Ramos (cell line): ENCODE data around the gene IL1RL2.

ENCODE experiments used
- in situ Hi-C: fragments of 300-500 bp; cut with MboI; formaldehyde crosslinking; loops from one replicate; pipeline ENCODE4 v1.14.3; 2022; ENCODE audit warnings: low sequenced_read_pairs; ENCODE audit not compliant: unreplicated experiment

Gene IL1RL2

DNA sequence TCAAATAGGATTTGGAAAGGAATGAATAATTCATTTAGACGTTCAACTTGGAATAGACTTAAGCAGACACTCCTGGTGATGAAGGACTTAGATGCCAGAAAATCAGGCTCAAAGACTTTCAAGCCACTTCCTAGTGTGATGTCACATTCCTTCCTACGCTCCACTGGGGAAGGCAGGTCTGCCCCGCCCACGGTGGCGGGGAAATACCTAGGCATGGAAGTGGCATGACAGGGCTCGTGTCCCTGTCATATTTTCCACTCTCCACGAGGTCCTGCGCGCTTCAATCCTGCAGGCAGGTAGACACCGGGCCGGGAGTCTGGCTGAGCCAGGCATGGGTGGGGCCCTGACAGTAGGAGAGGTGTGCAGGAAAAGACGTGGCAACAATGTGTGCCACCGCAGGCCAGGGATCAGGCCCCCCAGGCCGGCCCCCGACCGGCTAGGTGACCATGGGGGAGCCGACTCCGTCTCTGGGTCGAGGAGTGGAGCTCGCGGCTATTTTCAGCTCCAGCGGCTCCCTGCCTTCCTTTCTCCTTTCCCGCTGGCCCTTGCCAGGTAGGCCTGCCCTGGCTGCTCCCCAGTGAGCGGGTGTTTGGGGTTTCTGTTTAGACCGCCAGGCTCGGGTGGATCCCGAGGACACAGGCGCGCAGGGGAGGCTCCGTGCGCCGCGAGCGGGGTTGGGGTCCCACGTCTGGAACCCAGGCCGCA, at the start of gene IL1RL2:
IL1RL2 (plus strand) TSS at position 233 of the 705 bp plus-strand sequence. CDS start 845 bp downstream, outside the sequence.
- in situ Hi-C loops, result no loop called here

DNA sequence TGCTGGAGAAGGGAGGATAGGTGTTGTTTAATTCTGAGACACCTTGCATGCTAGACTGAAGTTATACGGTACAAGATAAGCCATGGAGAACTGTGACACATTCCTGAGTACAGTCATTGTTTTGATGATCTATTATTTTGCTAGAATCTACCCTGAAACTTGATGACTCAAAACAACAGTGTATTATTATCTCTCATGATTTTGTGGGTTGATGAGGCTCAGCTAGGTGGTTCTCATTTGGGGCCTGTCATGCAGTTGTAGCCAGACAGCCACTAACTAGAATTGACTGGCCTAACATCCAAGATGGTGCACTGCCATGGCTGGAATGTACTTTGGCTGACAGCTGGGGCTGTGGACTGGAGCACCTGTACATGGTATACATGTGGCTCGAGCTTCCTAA, 49.7 kb upstream of the IL1RL2 start:
- in situ Hi-C loops, result no loop called here

DNA sequence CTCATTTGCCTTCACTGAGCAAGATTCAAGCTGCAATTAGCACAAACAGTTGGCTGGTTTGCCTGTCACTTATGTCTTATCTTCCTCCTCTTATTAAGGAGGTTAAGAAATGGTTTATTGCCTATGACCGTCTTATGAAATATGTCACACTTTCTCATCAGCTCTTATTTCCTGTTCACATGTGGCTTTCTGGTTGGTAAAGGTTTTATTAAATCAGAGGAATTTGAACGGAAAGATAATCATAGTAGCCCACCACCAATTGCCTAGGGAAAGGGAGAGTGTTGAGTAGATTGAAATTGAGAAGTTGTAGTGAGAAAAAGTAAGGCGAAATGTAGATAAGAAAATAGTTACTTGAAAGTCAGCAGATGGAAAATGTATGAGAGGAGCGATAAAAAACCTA, 48.5 kb upstream of the IL1RL2 start:
- in situ Hi-C loops, result no loop called here

DNA sequence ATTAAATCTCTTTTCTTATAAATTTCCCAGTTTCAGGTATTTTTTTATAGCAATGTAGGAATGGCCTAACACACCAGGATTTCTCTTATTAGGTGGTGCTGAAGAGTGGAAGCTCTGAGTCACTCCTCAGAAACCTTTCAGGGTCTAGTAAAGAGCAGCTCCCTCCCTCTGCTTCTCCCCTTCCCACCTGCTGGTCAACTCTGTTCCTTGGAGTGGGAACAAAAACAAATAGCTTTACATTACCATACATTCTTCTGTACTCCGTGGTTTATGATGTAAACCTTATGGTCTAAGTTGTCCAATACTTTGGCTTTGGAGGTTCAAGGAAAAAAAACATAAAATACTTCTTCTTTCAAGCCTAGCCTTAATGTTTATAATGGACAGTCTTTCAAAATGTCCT, 47.0 kb upstream of the IL1RL2 start:
- in situ Hi-C loops, result no loop called here

DNA sequence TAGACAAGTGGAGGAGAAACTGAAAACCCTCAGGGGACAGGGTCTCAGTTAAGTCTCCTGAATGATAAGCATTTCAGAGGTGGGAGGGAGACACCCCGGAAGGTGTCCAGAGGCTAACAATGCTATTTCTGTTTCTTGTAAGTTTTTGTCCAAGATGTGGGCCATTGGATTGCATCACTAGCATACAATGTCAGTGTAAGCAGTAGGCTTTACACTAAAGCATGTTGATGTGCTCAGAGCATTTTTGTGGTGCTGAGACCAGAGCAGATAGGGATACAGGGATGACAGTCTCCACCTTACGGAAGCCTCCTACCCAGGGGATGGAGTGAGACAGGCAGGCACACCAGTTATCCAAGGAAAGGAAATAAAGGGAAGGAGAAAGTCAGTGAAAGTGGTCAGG, 46.4 kb upstream of the IL1RL2 start:
- in situ Hi-C loops, result no loop called here

DNA sequence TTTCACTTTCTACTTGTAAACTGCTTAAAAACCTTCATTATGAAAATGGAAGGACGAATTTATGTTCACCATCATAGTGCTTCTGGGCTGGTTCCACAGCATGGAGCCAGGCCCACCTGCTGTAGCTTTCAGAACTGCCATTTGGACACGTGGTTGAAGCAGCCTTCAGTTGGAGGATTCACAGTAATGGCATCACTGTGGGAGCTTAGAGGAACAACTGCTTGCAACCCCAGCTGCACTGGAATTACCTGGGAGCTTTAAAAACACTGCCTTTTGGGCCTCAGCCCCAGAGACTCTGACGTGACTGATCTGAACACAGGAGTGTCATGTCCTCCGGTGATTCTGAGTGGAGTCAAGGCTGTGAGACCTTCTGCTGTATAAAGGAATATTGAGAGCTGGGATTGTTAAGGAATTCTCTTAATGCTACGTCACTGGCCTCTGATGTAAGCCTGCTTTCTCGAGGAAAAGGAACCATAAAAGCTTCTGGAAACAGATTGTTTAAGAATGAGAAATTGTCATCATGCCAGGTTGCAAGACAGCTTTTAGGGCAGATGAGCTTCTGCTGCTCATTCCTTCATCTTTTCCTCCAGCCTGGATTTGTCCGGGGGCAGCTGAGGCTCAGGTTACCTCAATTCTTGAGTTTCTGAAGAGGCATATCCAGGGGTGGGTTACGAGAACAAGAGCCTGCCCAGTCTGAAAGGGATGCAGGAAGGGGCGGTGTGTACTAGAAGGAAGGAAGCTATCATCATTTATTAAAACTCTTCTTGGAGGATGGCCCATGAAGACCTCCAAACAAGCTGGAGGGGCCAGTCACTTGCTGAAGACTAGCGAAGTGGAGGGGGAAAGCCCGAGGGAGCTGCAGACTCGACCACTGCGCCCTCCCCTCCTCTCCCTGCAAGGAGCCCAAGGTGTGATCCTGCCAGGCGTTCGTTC, 45.5 kb upstream of the IL1RL2 start:
- in situ Hi-C loops, result no loop called here

DNA sequence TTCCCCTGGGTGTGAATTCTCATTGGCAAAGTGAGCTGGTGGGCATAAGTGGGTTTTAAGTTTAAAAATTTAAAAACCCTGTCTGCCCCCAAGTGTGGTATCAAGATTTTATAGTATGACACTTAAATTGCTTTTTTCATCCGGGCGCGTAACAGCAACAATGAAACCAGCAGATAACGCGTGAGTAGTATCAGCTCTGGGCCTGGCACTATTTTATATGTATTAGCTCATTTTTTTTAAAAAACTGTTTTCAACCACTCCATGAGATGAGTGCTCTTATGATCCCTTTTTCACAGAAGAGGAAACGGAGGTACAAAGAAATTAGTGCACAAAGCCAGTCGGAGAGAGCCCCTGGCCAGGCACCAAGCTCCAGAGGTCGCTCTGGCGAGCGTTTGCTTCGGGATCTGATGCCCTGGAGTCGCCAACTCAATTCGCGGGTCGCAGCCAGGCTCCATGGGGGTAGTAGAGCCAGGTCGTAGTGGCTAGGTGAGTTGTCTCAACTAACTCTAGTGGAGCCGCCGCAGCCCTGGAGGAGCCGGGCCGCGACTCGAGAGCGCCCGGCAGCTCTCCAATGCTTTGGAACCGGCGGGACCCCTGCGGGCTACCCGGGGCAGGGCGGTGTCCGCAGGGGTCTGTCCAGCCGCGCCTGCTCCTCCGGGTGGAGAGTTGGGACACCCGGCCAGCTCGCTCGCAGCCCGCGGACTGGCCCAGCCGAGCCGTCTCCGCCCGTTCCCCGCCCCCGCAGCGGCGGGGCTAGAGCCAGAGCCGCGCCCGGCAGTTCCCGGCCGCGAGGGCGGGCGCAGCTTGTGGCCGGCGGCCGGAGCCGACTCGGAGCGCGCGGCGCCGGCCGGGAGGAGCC, 44.6 kb upstream of the IL1RL2 start, which contains the start of gene IL1R1:
IL1R1 (plus strand) TSS at position 777 of the 859 bp plus-strand sequence. CDS start 14,979 bp downstream, outside the sequence.
- in situ Hi-C loops, result no loop called here

DNA sequence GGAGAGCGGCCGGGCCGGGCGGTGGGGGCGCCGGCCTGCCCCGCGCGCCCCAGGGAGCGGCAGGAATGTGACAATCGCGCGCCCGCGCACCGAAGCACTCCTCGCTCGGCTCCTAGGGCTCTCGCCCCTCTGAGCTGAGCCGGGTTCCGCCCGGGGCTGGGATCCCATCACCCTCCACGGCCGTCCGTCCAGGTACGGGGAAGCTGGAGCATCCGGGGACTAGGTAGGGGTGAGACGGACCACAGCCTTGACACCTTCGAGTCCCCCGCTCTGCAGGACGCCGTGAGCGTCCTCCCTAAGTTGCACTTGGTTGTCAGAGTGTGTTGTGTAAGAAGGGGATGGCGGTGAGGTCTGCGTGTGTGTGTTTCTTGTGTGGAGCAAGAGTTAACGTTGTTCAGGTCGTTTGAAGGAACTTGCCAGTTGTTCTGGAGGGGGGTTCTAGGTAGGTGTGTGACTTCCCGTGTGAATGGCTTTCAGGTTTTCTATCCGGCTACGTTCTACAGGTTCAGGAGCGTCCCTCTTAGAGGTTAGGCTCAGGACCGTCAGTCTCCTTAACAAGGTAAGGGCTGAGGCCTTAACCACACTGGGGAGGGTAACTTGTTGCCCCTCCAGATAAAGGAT, 43.9 kb upstream of the IL1RL2 start:
- in situ Hi-C loops, result no loop called here

DNA sequence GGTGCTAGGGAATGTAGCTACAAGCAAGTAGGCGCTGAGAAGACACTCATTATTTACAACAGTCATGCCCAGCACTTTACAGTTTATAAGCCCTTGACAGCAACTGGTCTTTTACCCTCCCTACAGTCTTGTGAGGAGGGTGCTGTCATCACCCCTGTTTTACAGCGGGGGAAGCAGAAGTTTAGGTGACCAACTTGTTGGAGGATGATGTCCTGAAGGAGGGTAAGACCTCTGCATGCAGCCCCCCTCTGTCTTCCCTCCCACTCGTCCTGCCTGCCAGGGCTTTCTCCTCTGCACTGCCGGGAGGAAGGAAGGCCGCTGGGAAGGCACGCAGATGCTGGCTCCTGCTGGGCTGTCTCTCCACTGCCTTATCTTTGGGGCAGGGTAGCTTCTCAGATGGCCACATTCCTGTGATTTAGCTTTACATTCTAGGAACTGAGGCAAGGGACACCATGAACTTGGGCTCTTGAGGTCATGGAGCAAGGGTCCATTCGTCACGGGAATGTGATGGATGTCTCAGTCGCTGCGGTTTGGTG, 43.3 kb upstream of the IL1RL2 start:
- in situ Hi-C loops, result no loop called here

DNA sequence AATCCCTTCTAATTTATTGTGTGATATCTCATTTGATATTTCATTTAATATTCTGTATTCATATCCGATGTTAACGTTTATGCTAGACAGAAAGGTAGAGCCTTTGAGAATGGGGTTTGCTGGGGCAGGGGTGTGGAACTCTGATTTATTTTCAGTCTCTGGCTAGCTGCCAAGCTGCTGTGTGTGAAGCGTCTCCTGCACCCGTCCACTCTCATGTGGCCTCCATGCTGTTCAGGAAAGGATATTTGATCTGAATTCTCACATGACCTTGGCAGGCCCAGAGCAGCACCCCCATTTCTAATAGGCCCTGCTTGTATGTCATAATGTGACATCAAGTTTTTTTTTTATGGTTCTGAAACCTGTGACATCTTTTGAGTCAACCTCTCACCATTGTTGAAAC, 42.7 kb upstream of the IL1RL2 start:
- in situ Hi-C loops, result no loop called here

DNA sequence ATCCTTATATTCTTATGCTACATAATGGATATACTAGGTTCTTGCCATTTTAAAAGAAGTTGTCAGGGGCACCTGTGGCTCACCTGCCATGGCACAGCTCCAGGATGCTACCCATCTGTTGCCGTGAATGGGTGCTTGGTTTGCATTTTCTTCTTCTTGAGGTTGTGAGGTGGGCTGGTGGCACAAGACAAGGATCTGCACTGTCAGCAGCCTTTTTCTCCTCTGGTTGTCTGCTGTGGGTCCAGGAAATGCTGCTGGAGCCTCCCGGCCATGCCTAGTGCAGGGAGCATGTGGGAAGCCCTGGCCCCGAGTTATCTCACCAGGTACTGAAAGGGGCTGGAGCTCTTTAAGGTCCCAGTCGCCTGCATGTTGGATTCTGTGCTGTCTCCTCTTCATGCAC, 41.7 kb upstream of the IL1RL2 start:
- in situ Hi-C loops, result no loop called here

DNA sequence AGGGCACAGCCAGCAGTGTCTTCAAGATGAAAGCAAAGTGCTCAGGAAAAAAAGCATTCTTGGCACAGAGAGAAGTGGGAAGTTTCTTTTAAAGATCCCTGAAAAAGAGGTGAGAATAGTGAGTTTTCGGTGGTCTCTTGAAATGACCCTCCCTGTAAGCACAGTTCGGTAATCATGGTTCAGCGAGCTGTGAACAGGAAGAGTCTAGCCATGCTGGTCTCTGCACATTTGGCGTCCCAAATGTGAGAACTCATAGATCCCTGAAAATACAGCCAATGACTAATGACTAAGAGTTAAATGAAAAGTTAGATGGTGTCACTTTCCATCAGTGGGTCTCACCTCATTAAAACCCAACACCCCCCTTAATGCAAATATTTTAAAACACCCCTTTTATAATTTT, 40.9 kb upstream of the IL1RL2 start:
- in situ Hi-C loops, result no loop called here

DNA sequence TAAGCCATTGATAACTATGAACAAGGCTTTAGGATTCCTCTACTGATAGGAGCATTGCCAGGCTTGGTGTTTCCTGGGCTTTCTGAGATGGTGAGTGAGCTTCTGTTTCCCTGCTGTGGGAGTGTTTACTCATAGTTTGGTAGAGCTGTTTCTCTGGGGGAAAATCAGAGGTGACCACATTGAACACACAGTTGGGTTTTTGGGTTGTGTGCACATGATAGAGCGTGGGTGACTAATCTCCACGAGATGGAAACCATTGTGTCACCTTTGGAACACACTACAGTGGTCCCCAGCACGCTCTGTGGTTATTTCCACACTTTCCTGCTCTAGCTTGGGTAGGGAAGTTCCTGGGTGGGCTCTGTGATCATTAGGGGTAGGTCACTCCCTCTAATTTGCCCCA, 38.9 kb upstream of the IL1RL2 start:
- in situ Hi-C loops, result no loop called here

DNA sequence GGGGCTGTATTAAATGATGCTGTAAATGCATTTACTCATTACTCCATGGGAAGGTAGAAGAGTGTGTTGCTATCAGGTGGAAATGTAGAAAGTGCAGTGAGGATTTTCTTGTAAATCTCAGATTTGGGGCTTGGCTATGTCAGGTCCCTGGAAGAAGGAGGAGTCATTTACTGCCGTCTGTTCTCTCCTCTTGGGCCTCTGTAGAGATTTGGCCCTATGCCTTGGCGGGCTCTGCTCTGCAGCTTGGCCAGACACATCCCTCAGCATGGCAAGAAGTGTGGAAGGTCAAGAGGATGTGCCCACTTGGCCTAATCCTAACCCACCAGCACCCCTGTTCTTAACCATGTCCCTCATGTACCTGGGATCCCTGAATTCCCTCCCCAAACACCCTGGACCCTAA, 37.6 kb upstream of the IL1RL2 start:
- in situ Hi-C loops, result no loop called here

DNA sequence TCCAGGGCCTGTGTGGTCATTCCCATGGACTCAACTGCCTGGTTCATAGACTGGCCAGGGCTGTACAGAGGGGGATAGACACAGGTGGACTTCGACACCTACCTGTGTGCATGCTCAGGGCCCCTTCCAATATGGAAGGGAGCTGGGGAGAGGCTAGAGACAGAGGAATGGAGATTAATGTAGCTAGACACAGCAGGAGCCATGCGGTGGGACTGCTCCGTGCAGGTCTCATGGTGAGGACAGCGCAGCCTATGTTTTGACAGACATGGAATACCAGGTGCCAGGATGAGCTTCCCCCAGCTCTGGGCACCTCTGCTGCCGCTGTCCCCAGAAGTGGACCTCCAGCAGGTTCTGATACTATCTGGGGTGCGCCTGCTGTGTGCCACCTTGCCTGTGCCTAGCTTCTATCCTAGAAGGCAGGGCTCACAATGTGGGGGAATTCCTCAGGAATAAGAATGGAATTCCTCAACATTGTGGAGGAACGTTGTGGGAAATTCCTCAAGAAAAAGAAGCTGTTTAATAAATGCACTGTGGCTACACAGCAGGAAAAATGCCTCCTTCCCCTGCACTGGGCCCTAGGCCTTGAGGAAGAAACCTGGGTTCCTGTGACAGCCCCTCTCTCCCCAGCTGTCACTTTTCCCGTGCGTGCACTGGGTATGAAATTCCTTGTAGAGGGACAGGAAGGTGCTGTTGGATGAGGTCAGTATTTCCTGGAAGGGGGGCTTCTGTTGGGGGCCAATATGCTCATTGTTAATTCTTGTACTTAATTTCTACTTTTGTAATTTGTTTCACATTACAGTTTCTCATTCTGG, 37.0 kb upstream of the IL1RL2 start:
- in situ Hi-C loops, result no loop called here

DNA sequence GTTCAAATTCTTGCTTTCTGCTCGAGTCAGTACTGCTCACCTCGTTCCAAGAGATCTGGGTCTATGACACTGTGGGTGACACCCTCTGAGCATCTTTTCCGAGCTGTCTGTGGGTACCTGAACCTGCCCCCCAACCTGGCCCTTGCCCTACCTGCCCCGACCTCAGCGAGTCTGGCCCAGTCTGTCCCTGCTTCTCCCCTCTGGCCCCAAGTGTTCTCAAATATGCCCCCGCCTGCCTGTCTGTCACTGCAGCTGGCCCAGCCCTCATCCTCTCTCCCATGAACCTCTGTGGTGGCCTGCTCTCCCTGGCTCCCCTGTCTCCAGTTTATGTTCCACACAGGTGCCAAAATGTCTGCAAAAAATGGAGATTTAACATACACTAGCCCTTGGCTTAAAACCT, 32.5 kb upstream of the IL1RL2 start:
- in situ Hi-C loops, result no loop called here

DNA sequence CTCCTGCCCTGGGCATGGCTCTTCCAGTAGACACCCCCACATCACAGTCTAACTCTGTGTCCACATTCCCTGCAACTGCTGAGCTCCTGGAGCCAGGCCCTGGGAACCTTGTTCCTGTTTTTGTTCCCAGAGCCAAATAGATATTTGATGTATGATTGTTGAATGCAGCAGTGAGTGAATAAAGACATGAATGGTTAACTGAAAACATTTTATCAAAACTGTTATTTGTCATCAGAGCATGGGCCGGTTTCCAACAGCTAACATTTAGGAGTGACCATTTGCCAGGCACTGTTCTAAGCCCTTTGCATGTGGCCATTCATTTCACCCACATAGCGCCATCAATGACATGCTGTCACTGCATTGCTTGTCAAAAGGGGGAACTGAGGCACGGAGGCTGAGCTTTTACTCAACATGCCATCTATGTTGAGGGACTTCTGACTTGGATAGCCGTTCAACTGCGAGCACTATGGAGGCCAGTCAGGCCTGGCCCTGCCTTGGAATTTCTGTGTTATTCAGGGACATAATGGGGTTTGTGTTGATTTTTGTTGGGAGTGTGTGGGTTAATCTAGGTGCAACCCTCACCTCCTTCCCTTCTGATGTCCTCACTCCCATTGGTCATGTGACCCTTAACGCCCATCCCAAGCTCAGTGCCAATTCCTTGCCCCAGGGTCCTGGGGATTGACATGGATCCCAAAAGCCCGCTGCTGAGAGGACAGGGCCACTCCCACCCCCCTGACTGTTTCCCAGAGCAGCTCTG, 31.7 kb upstream of the IL1RL2 start:
- in situ Hi-C loops, result no loop called here
